Renal pelvis (tissue), 12 donors: ENCODE data around the gene PTRH2. TPM values are rescaled to one million over a fixed set of nuclear protein-coding genes. Genes with fewer than 3 reads are reported as not detected.
"Not testable (repeated sequence)": the region's sequence is repeated elsewhere in the genome, so short reads cannot be mapped to it uniquely, and the experiment has no call there.

Source experiments
- DNase-seq: peaks from one replicate; pipeline ENCODE4 v3.0.0-alpha.2; 2013
- long read RNA-seq, 16 experiments: transcript quantifications; one replicate each; lab custom pipeline, GENCODE V29; 2026
- polyA plus RNA-seq, 3 donors: library from polyadenylated mRNA; unstranded; fragments of 120-200 nt; gene quantifications; one replicate each; pipeline ENCODE4 v1.2.1, GENCODE V29; 2013; ENCODE audit not compliant: insufficient read length in 3 of 3

PTRH2 gene
- polyA plus RNA-seq, result 10 to 100 TPM; 24.8 to 27.0 (median 25.5) TPM
- long read RNA-seq, donor 1, full-length matches to known transcripts, result 27 of 27 reads
- long read RNA-seq, donor 1, partial matches to known transcripts, result 0 of 27 reads
- long read RNA-seq, donor 1, other reads (novel, unspliced or antisense), result 0 of 27 reads
- long read RNA-seq, donor 2, full-length matches to known transcripts, result 39 of 159 reads
- long read RNA-seq, donor 2, partial matches to known transcripts, result 114 of 159 reads
- long read RNA-seq, donor 2, other reads (novel, unspliced or antisense), result 6 of 159 reads
- long read RNA-seq, donor 3, full-length matches to known transcripts, result 30 of 30 reads
- long read RNA-seq, donor 3, partial matches to known transcripts, result 0 of 30 reads
- long read RNA-seq, donor 3, other reads (novel, unspliced or antisense), result 0 of 30 reads
- long read RNA-seq, donor 4, full-length matches to known transcripts, result 30 of 30 reads
- long read RNA-seq, donor 4, partial matches to known transcripts, result 0 of 30 reads
- long read RNA-seq, donor 4, other reads (novel, unspliced or antisense), result 0 of 30 reads
- long read RNA-seq, donor 5, full-length matches to known transcripts, result 17 of 33 reads
- long read RNA-seq, donor 5, partial matches to known transcripts, result 6 of 33 reads
- long read RNA-seq, donor 5, other reads (novel, unspliced or antisense), result 10 of 33 reads
- long read RNA-seq, donor 6, full-length matches to known transcripts, result 24 of 24 reads
- long read RNA-seq, donor 6, partial matches to known transcripts, result 0 of 24 reads
- long read RNA-seq, donor 6, other reads (novel, unspliced or antisense), result 0 of 24 reads
- long read RNA-seq, donor 7, full-length matches to known transcripts, result 41 of 41 reads
- long read RNA-seq, donor 7, partial matches to known transcripts, result 0 of 41 reads
- long read RNA-seq, donor 7, other reads (novel, unspliced or antisense), result 0 of 41 reads
- long read RNA-seq, donor 8, full-length matches to known transcripts, result 12 of 12 reads
- long read RNA-seq, donor 8, partial matches to known transcripts, result 0 of 12 reads
- long read RNA-seq, donor 8, other reads (novel, unspliced or antisense), result 0 of 12 reads
- long read RNA-seq, donor 9, full-length matches to known transcripts, result 43 of 43 reads
- long read RNA-seq, donor 9, partial matches to known transcripts, result 0 of 43 reads
- long read RNA-seq, donor 9, other reads (novel, unspliced or antisense), result 0 of 43 reads
- long read RNA-seq, donor 10, full-length matches to known transcripts, result 28 of 28 reads
- long read RNA-seq, donor 10, partial matches to known transcripts, result 0 of 28 reads
- long read RNA-seq, donor 10, other reads (novel, unspliced or antisense), result 0 of 28 reads
- long read RNA-seq, donor 11, full-length matches to known transcripts, result 21 of 21 reads
- long read RNA-seq, donor 11, partial matches to known transcripts, result 0 of 21 reads
- long read RNA-seq, donor 11, other reads (novel, unspliced or antisense), result 0 of 21 reads
- long read RNA-seq, donor 12, full-length matches to known transcripts, result 31 of 256 reads
- long read RNA-seq, donor 12, partial matches to known transcripts, result 172 of 256 reads
- long read RNA-seq, donor 12, other reads (novel, unspliced or antisense), result 53 of 256 reads
- long read RNA-seq, donor 13, full-length matches to known transcripts, result 20 of 20 reads
- long read RNA-seq, donor 13, partial matches to known transcripts, result 0 of 20 reads
- long read RNA-seq, donor 13, other reads (novel, unspliced or antisense), result 0 of 20 reads
- long read RNA-seq, donor 14, result 0 reads
- long read RNA-seq, donor 15, result 0 reads
- long read RNA-seq, donor 16, full-length matches to known transcripts, result 46 of 46 reads
- long read RNA-seq, donor 16, partial matches to known transcripts, result 0 of 46 reads
- long read RNA-seq, donor 16, other reads (novel, unspliced or antisense), result 0 of 46 reads

DNA sequence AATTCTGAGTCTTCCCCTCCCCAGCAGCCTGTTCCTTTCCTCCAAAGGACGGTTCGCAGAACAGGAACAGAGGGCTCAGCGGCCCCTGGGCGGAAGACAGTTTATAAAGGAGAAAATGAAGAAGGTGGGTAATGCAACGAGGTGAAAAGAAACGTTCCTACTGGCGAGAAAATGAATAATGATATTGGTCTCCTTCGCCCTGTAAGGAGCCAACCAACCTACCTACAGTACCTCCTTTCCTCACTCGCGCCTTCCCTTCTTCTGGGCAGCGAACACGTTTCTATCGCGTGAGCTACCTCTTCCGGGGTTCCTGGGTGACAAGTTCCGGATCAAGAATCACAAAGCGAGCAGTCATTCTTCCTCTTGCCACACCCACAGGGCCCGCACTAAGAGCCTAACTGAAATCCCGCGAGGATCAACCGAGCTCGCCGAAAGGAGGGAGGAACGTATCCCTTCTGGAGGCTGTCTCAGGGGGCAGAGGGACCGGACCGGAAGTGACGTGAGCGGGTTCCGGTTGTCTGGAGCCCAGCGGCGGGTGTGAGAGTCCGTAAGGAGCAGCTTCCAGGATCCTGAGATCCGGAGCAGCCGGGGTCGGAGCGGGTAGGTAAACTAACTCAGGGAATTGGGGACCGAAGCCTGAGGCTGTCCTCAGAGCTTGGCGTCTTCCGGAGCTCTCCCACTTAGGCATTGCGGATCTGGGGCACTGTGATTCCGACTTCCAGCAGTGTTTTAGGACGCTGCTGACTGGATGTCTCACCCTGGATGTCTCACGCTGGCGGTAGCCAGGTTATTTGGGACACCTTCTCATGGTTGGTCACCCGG is at the start of gene PTRH2, which contains the start of gene VMP1:
PTRH2 (minus strand) TSS at position 282 of the 822 bp plus-strand sequence. CDS start 9,452 bp downstream, outside the sequence.
VMP1 (plus strand) TSS at position 506 of the 822 bp plus-strand sequence. CDS start 23,793 bp downstream, outside the sequence.
- peak; percentile 100 for DNase-seq

DNA sequence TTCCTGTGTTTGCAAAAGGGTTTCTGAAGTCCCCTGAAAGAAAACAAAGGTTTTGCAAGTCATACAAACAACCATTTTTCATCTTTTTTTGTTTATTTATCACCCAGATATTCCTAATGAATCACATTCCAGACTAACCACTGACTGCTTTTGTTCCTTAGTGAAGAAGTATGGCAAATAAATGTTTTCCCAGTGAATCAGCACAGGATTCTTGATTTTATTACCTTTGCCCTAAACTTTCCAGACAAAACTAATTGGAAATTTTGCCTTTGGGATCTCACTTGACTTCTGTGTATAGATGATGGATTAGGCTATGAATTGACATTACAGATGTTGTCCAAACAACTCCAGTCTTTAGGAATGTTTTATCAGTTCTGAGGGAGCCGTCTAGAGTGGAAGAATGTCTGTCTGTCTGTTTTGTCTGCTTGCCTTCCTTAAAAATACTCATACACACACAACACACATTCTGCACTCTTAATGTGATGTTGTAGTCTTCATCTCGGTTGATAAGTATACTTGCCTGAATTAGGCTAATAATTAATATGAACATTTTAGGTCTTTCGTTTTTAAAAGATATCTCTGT is 49.1 kb upstream of the PTRH2 start:
- DNase-seq, result no peak

DNA sequence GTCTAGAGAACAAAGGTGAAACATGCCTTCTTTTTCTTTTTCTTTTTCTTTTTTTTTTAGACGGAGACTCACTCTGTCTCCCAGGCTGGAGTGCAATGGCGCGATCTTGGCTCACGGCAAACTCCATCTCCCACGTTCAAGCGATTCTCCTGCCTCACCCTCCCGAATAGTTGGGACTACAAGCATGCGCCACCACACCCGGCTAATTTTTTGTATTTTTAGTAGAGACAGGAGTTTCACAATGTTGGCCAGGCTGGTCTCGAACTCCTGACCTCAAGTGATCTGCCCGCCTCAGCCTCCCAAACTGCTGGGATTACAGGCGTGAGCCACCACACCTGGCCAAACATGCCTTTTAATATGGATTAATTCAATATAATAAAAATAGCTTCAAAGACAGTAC is 47.8 kb upstream of the PTRH2 start:
- not testable (repeated sequence) for DNase-seq

DNA sequence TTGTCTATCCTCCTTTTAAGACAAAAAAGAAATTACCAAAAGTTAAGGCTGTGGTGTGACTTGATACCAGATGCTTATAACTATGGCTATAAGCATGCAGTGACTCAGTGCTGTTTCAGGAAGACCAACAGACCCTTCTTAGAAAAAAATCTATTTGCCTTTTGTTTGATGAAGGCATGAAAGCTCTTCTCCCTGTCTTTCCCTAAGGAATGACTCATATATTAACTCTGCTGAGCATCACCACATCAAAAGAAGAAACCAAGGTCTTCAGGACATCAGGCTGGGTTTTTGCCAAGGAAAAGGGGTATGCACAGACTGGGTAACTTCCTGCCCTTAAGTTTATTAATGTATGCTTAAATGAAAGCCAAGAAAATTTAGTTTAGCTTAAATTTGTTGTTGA is 47.3 kb upstream of the PTRH2 start:
- DNase-seq, result no peak

DNA sequence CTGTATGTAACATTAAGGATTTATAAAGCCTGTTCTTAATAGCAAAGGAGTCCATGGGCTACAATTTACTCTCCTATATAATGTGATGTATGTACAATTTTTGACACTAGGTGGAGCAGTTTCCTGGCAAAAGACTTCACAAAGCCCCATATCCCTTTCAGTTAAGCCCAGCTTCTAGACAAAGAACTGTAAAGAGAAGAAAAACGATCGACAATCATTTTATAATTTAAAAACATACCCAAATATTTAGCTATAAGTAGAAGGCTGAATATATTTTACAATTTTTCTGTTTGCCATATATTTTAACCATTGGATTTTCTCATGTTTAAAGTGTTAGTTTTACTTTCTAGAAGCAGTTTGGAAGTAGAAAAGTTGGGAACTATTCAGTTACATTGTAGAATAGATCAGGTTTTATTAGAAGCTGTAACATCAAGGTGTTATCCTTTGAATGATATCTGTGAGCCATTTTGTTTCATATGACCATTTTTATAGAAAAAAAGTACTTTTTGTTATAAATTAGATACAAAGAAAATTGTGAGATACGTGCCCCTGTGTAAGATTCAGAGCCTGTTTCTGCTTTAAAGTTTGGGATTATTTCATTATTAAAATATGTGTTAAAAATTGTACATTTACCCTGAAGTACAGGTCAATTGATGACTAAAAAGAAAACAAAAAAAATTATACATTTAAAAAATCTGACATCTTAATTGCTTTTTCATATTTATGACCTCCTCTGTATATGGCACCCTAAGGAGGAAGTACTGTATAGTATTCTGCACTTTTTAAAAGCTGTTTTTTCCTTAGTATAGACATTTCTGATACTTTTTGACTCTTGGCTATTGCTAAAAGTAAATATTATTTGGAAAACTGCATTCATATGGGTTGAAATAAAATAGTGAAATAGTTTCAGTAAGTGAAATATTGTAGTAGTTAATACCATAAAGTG is 46.6 kb upstream of the PTRH2 start:
- peak; percentile 89 for DNase-seq

DNA sequence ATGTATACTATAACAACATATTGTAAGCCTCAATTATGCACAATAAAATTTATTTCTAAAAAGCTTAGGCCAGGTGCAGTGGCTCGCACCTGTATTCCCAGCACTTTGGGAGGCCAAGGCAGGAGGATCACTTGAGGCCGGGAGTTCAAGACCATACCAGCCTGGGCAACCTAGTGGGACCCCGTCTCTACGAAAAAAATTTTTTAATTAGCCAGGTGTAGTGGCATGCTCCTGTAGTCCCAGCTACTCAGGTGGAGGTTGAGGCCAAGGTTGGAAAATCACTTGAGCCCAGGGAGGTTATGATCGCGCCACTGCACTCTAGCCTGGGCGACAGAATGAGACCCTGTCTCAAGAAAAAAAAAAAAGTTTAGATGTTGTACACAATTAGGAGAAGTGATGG is 45.7 kb upstream of the PTRH2 start:
- no peak for DNase-seq

DNA sequence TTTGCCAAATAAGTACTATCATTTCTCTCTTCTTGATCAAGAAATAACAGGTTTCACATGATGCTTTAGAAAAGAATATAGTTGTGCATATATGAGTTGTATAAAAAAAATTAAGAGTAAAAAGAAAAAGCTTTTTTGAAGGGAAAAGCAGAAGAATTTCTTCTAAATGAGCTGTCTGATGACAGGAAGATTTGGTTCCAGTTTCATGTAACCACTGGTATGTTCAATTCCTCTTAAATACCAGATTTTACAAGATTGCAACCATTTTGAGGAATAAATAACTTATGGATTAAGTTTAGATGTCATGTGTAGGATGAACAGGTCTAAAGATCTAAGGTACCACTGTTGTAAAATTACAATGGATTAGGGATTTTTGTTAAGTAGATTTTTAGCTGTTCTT is 45.2 kb upstream of the PTRH2 start:
- no peak for DNase-seq

DNA sequence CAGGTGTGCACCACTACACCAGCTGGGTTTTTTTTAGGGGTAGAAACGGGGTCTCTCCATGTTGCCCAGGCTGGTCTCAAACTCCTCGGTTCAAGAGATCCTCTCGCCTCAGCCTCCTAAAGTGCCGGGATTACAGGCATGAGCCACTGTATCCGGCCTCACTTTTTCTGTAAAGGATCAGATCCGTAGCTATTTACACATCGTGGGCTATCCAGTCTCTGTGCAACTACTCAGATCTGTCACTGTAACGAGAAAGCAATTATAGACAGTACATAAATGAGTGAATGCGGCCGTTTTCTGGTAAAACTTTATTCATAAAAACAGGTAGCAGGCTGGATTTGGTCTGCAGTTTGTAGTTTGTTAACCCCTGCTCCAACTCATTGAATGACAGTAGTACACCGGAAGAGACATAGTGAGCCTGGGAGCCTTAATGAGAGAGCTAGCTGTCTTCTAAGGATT is 44.8 kb upstream of the PTRH2 start:
- no peak for DNase-seq

DNA sequence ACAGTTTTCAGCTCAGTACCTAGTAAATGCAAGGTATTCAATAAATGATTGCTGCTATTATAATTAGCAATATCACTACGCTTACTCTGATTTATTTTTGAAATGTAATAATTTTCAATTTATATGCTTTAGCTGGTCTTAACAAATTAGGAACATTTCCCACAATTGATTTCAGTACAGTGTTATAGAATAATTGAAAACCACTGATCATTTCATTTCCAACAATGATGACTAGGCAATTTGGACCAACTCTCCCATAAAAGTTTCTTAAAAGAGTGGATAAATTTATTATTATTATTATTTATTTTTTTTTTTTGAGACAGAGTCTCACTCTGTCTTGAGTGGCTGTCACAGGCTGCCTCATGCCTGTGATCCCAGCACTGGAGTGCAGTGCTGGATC is 41.4 kb upstream of the PTRH2 start:
- no peak for DNase-seq

DNA sequence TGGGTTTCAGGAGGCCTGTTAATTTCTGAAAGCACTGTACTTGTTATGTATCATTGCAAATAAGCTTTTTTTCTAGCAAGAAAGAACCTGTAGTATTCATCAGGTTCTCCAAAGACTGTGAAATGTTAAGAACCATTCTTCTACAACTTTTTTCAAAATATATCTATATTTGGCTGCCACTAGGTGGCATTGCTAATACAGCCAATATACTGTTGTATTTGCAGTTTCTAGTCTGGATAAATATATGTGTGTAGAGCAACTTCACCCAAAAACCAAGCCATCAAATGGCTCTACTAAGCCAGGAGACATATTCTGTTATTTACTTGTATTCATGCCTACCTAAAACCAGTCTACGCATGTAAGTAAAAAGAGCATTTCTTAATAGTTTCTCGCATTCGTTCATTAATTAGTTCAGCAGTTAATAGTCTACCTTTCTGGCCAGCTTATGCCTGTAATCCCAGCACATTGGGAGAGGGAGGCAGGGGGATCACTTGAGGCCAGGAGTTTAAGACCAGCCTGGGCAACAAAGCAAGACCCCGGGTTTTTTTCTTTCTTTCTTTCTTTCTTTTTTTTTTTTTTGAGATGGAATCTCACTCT is 39.7 kb upstream of the PTRH2 start:
- DNase-seq, result no peak

DNA sequence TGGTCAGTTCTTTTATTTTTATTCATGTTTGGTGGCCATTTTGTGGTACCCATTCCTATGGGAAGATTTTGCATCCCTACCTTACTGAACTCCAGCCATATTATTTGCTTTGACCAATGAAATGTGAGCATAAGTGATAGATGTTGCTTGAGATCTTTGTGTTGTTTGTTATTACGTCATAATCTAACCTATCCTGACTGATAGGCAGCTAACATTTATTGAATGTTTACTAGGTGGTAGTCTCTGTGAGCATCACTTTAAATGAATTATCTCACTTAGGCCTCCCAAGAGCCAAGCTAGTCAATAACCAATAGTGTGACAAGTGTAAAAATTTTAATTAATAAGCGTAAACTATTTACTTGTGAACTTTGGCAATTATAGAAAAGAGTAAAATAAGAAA is 37.8 kb upstream of the PTRH2 start:
- no peak for DNase-seq

DNA sequence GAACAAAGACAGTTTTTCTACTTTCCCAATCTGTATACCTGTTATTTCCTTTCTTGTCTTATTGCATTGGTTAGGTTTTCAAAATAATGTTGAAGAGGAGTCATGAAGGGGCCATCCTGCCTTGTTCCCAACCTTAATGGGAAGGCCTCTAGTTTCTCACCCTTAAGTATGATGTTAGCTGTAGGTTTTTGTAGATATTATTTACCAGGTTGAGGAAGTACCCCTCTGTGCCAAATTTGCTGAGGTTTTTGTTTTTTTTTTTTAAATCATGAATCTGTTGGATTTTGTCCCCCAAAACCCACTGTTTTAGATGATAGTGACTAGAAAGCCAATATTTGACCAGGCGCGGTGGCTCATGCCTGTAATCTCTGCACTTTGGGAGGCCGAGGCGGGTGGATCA is 36.6 kb upstream of the PTRH2 start:
- DNase-seq, result no peak

DNA sequence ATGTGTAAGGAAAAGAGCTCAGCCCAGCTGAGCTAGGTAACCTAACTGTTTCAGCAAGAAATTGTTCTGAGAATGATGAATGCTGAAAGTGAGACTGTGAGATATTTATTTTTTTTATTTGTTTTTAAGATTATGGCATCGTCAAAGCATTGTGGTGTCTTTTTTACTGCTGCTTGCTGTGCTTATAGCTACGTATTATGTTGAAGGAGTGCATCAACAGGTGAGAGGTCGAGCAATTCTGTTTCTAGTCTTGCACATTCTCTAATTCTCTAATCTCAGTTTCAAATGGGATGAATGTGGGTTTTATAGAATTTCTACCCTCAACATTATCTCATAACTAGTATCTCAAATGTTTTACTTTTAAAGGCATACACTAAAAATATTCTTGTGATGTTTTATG is 30.1 kb upstream of the PTRH2 start:
- no peak for DNase-seq

DNA sequence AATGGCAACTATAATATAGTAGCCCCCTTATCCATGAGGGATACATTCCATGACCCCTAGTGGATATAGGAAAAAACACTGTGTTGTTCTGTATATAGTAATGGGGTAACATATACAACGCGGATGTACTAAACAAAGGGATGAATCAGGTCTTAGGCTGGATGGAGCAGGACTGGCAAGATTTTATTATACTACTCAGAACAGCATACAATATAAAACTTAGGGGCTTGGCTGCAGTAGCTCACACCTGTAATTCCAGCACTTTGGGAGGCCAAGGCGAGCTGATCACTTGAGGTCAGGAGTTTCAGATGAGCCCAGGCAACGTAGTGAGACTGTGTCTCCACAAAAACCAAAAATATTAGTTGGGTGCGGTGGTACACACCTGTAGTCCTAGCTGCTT is 27.0 kb upstream of the PTRH2 start:
- no peak for DNase-seq

DNA sequence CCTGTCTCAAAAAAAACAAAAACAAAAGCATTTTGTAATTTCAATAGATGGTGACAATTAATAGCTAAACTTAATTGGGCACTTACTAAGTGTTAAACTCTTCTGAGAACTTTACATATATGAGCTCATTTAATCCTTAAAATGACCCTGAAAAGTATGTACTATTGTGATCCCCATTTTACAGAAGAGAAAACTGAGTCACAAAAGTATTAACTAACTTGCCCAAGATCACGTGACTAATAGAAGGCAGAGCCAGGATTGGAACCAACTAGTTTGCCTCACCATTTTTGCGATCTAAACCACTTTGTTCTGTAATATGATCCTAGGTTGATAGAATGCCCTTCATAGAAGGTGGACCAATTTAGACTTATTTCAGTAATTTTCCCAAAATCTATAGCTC is 26.5 kb upstream of the PTRH2 start:
- no peak for DNase-seq

DNA sequence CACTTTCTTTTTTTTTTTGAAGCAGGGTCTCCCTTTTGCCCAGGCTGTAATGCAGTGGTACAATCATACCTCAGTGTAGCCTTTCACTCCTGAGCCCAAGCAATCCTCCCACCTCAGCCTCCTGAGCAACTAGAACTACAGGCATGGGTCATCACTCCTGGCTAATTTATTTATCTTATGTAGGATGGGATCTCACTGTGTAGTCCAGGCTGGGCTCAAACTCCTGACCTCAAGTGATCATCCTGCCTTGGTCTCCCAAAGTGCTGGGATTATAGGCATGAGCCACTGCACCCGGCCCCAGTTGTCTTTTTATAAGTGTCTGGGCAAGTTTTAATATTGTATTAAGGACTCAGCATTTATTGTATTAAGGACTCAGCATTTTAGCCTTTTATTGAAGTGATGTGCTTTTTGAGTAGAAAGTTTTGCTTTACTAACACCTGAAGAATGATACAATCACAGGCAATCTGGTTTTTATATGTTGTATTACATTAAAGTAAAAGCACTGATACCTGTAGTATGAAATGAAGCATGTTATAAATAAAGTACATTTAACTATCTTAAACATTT is 23.1 kb upstream of the PTRH2 start:
- no peak for DNase-seq
